HG03159 (cell line): ENCODE measurements around the gene ARPC5.
A peak's percentile ranks its signal among the peaks of the same experiment; 100 is the strongest.
"Not testable (repeated sequence)": the region's sequence is repeated elsewhere in the genome, so short reads cannot be mapped to it uniquely, and the experiment has no call there.

Experiments used
- ATAC-seq: cut with Tn5 transposase; IDR thresholded peaks from one replicate; pipeline ENCODE4 v1.9.1; 2021; ENCODE audit warnings: mild to moderate bottlenecking, moderate library complexity; ENCODE audit not compliant: unreplicated experiment

Gene ARPC5

DNA sequence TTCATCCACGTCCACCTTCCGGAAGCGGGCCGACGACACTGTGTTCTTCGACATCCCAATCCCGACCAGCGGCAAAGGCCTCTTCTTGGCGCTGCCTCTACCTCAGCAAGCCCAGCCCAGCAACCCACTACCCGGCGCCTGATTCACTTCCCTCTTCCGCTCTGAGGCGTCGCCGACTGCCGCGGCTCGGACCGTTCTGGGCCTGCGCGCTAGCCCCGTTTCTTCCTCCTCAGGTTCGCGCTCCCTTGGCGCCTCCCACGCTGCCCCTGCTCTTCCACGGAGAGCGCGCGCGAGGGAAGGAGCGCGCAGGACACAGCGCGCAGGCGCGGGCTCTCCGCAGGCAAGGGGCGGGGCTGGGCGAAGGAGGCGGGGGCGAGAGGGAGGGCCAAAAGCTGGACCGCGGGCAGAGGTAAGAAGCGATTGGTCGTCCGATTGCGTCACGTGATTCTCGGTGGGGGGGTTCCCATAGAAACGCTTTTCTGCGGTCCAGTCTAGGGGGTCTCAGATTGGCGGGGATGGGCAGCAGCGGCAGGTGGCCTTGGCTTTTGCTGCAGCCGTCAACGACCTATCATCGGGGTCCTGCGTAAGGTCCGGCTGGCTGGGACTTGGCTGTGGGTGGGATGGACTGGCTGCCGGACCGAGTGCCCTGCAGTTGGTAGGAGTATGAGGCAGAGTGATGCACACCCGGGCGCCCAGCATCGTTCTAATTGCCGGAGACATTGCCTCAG is at the start of gene ARPC5:
ARPC5 (minus strand) TSS at position 178 of the 728 bp plus-strand sequence; CDS start at position 54, 124 bp downstream.
- ATAC-seq, result peak; percentile 87

DNA sequence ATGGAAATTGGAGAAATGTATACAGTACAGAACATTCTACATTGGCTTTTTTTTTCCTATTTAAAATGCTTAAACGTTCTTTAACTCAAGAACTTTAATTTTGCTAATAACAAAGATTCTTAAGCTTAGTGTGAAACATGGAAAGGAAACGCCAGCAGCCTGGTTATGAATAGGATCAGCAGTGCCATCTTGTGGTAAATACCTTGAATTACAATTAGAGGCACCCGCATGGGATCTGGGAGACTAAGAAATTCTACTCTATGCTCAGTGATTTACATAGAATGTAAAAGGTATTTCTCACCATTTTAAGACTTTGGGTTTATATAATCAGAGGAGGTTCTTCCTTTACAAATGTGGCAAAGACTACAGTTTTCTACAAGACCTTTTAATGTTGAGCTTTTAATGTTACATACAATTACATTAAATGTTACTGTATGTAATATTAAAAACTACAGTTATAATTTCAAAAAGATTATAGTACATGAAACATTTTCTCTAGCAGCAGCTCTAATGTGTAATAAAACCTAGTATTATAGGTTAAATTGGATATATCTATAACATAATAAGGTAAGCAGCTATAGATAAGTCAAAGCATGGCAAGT is 49.6 kb upstream of the ARPC5 start:
- no peak for ATAC-seq

DNA sequence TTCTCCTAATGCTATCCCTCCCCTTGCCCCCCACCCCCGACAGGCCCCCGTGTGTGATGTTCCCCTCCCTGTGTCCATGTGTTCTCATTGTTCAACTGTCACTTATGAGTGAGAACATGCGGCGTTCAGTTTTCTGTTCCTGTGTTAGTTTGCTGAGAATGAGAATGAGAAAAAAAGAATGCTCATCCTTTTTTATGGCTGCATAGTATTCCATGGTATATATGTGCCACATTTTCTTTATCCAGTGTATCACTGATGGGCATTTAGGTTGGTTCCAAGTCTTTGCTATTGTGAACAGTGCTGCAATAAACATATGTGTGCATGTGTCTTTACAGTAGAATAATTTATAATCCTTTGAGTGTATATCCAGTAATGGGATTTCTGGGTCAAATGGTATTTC is 43.8 kb upstream of the ARPC5 start:
- ATAC-seq, result not testable (repeated sequence)

DNA sequence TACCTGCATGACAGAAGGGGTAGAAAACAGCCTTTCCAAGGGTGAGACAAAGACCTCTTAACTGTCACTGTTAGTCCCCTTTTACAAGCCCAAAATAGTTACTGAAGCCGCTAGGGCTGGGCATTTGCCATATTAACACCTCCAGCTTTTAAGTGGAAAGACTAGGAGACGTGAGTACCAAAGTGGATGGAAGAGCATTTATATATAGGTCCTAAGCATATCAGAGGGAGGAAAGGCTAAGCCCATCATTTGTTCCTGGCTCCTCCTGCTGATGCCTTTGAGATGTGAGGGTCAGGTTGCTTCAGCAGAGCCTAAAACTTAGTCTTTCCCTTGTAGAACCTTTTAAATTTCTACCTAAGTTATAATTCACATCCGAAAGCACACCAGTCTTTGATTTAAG is 43.2 kb upstream of the ARPC5 start:
- ATAC-seq, result no peak

DNA sequence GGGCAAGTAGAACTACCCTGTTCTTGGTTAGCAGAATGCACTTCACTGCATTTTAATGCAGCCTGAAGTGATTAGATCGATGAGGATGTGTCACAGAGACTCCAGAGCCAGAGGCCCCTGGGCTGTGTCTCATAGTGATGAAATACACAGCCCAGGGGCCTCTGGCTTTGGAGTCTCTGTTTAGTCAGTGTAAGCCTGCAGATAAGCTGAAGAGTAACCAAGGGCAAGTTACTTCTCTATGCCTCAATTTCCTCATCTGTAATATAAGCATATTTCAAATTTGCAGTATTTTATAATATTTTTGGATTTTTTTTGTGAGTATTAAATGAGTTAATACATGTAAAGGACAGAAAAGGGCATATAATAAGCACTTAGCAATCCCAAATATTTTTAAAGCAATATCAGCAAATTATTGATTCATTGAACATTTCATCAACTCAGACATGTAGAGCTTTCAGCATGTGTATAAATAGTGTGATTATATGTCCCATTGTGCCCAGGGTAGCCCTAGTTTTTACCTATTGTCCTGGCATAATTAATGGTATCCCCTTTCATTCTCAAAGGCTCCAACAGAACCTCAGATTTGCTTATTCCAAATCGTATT is 41.1 kb upstream of the ARPC5 start:
- ATAC-seq, result no peak

DNA sequence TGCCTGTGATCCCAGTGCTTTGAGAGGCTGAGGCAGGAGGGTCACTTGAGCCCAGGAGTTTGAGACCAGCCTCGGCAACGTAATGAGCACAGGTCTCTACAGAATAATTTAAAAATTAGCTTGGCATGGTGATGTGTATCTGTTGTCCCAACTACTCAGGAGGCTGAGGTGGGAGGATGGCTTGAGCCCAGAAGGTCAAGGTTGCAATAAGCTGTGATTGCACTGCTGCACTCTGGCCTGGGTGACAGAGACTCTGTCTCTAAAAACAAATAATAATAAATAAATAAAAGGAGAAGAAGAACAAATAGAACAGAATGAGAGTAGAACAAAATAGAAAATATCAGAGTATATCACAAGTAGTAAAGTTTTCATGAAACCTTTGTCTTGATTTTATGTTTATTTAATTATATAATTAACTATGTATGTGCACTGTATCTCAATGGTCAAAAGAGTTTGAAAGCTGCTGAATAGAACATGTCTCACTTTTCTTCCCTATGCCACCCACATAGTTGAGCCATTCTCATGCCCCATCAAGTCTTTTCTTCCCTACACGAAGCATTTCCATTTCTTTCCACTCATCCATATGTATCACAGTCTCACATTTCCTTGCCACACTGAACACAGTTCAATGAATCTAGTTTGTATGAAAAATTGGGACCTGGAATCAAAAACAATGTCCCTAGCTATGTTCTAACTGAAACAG is 40.5 kb upstream of the ARPC5 start:
- no peak for ATAC-seq

DNA sequence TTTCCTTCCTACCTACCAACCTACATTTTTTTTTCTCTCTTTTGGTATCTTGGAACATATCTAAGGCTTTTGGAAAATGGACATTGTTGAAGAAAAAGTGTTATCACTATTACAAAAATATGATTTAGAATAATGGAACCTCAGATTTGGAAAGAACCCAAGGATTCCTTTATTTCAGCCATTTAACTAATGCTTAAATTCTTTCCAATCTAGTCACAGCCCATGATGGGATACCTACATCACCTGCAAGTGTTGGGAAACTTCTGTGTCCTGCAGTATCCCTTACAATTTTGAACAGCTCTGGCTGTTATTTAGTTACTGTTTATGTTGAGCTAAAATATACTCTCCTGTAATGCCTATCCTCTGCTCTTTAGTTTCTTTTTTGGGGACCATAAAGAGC is 39.8 kb upstream of the ARPC5 start:
- ATAC-seq, result no peak

DNA sequence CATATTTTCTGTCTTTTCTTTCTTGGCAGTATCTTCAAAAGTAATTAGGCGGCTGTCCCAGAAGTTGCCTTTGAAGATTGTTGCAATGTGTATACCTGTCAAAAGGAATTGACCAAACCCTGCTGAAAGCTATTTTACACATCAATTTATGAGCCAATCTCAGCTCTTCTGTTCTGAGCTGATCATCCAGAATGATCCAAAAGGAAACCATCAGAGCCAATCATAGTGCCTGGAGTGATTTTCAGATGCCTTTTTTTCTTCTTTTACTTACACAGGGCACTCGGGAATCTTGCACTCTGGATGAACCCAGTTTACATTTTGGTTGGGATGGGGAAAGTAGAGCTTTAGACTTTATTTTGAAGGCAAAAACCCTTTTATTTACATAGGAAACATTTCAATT is 39.3 kb upstream of the ARPC5 start:
- no peak for ATAC-seq

DNA sequence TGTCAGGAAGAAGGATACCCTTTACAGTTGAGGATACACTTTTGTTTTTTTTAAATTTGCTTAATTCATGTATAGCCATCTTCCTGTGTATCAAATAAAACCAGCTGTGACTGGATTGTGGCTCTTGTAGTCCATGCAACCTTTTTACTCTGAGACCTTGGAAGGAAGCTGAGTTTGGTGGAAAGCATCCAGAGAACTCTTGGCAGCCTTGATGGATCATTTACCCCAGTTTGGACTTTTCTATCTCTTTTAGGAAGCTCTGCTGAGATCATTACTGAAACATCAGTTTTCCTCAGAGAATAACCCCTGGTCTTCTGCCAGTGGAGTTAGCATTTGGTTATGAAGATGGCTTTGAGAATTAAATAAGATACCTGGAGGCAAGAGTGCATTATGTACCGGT is 38.8 kb upstream of the ARPC5 start:
- no peak for ATAC-seq

DNA sequence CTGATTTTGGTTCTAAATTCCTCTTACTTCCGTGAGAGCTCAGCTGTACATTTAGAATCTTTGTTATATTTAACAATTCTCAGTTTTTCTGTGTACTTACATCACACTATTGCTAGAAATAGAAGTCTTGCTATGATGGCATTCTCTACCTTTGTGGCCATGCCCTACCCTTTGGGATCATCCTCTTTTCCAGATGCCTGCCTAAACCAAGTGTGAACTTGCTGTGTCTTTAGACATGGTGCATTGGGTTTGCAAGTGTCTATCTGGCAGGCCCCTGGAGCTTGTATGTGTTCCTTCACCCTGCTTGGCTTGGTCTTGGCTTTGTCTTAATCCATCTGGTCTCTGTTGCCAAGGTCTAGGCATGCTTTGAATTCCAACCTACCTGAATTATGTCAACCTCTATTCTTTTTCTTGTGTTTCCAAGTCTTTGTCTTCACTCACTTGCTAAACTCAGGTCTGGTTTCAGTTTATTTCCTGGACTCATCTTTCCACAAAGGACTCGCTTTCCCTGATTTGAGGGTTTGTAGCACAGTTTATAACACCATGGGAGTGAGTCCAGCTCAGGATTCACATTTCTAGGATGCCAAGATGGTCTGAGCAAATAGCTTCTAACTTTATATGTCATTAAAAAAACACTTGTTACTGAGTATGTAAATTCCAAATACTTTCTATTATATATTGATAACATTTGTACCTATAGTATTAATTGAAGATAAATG is 38.2 kb upstream of the ARPC5 start:
- no peak for ATAC-seq

DNA sequence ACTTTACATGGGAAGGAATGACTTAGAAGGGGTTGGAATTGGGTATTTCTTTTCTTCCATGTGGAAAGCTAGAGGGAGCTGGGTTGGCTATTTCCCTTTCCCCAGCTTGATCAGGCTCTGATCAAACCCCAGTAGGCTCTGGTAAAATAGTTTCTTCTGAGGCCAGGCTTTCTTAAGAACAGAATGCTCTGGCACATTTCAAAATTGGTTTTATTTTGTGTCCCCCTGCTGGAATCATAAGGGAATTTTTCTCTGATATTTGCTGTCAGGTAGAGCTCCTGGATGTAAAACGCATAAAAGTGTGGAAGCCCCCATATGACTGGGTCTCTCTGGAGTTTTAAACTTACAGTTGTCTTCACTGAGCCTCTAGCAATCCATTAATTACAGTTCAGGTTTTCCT is 34.6 kb upstream of the ARPC5 start:
- ATAC-seq, result no peak

DNA sequence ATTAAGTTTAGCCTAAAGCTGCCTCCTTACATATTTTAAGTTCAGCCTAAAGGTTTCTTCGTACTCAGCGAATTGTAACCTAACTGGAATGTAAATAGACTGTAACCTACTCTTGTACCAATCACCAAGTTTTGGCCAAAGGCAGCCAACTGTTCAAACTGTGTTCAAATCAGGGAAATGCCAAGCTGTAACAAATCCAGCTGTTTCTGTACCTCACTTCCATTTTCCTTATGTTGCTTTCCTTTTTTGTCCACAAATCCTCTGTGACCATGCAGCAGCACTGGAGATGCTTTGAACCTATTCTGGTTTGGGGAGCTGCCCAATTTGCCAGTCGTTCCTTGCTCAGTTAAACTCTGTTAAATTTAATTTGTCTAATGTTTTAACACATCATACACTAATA is 20.8 kb upstream of the ARPC5 start:
- ATAC-seq, result no peak

DNA sequence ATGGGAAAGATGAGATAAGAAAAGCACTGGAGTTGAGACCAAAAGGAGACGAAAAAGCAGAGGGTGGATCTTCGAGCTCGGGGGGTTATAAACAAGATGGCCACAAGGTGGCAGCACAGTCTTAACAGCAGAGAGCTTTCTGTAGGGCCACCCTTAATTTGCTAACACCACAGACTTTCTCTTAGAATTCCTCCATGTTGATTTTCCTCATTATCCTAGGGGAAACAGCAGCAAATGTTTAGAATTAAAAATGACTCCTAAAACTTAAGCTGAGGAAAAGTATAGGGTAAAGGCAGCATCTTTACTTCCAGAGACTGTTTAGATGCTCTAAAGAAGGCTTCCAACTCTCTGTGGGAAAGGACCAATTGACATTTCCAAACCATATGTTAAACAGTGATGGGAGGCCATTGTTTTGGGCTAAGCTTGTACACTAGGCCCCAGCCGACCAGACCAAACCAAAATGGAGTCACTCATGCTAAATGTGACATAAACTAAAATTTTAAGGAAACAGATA is 20.0 kb upstream of the ARPC5 start:
- no peak for ATAC-seq

DNA sequence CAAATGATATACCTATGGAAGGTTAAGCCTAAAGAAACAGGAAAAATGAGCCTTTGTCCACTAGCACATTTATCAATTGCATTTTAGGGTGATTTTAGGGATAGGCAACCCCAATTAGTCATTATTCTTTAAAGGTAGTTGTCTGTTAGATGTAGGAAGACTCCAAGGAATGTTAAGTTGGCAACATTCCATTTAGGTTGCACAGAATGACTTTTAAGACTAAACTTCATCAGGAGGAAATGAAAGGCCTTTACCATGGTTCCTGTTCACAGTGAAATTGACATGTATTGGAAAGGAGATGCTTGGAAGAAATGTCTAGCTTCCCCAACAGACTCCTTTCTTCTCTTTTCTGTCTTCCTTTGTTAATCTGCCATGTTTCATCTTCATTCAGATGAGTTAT is 19.1 kb upstream of the ARPC5 start:
- no peak for ATAC-seq

DNA sequence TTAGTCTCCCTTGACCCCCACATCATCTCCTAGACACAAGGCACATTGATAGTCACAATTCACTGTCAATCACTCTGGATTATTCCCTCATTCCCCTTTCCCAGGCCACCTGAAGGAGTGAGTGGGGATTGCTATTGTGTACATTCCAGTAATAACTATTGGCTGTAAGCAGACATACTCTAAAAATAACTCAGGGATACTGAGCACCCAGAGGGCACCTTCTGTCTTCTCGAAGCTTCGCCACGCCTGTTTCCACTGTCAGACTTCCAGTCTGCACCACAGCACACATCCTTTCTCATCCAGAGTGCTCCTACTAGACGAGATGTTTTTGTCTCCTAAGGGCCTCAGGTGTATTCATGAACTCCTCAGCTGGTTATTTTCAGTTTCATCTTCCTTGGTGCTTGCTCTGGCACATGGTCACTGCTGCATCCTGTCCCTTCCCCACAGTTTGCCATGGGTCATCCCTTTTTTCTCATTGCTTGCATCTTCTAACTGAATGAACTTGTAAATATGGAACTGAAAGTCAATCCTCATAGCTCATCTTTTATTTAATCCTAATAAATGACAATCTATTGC is 18.4 kb upstream of the ARPC5 start:
- ATAC-seq, result no peak

DNA sequence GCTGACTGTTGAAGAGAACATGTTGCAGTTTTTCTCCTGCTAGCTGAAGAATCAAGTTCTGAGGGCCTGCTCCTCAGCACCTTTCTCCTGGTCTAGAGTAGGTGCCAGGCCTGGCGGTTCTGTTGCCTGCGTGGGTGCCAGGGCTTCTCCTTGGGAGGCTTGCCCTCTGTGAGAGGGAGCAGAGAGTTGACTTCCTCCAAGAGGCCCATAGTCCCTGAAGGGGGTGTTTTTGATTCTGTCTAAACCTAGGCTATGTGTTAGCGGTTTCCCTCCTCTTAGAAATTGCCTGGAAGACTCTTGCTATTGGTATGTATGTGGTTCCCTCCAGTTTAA is 17.8 kb upstream of the ARPC5 start:
- no peak for ATAC-seq

DNA sequence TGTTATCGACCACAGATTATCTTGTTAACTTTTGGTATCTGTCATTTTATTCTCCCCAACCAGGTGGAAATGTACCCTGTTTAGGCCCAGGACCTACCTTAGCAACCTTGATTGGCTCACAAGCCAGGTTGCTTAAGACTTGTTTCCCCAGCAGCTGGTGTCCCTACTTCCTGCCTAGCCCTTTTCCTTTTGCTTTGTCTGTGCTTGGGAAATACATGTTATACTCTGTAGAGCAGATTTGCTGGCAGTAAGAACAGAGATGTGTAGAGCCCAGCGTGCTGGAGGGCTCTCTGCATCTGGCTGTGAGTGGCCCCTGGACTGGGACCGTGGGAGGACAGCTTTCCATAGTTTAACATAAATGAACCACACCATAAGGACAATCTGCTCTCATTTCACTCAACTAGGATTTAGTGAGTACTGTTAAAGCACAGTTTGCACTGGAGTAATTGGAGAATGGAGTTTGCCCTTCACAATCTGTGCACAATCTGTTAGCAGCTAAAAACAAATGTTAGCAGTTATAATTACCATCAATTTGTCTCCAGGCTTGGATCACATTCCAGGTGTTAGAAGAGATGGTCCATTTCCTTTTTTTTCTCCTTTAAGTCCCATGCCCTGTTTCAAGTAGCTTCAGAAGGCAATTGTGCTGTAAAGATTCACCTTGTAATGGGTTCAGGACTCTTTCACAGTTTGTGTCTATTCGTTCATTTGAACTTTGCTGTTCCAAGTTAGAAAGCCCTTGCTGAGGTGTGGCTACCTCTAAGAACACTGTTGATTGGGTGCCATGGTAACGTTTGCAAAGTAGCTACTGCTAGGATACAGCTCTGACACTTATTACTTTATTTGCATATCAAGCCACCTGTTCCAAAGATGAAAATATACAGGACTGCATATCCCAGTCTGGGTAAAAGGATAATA is 17.2 kb upstream of the ARPC5 start, which contains the start of gene APOBEC4:
APOBEC4 (minus strand) TSS at position 770 of the 915 bp plus-strand sequence. CDS start 4,535 bp downstream, outside the sequence.
- peak; percentile 37 for ATAC-seq

DNA sequence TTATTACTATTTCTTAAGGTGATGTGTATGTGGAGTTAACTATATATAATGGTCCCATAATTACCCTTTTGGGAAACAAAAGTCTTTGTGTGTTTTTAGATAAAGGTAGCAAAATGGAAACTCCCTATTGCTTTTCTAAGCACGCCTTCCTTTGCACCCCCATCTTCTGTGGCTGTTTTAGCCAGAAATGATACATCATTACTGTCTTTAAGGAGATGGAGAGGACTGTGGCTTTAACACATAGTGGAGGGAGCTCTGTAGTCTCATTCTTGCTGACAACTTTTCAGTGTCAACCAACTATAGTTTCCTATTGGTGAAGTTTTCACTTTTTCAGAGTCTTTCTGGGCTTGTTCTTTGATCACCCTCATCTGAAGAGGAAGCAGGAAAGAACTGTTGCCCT is 16.5 kb upstream of the ARPC5 start:
- ATAC-seq, result peak; percentile 27

DNA sequence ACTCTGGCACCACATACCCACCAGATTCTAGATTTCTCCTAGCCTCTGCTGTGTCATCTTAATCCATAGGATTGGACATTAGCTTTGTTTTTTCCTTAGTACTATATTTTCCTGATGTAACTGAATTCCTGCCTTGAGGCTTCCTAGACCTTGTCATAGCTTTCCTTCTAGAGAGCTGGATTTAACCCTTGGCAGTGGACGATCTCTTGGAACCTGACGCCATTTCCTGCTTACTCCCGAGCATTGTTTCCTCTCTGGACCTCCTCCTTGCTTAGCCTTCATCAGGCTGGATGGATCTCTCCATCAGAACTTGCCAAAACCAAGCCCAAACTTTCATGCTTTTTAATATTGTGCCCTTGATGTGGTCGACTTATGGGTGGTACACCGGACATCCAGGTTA is 16.0 kb upstream of the ARPC5 start:
- ATAC-seq, result no peak

DNA sequence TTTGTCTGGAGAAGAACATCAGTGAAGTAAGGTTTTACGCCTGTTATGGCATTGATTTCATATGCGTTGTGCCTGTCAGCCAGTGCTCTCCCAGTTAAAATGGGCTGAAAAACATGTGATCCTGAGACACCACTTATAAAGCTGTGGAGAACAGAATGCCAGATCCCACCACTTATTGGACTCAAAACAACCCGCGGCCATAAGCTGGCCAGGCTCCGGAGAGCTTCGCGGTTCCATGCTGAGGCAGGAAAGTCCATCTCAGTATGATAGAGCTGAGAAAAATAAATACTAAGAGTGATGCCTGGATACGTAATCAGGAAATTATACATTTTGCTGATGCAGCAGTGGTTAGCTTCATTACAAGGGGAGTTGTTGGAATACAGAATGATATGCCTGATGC is 12.5 kb upstream of the ARPC5 start:
- no peak for ATAC-seq
